Measurements from ENCODE around the gene PARN. TPM values are rescaled to one million over a fixed set of nuclear protein-coding genes. Genes with fewer than 3 reads are reported as not detected.

Gene PARN
- total RNA-seq, 1 experiment from 2014 or later, result 42.5 TPM

GRCh38 chr16:14672403-14672971 lies 42.4 kb upstream of the PARN start (continued):
- TF ChIP-seq JUND (IDR thresholded peaks at IDR 0.05), result no peak
- no peak for TF ChIP-seq MAX (IDR thresholded peaks at IDR 0.05)

- Histone ChIP-seq H3K9me2 (ENCODE audit: insufficient read depth) (no peaks in the 10 kb centered on the region), H2AFZ (ENCODE audit: low read depth, low read length, poor library complexity, severe bottlenecking) (no peak overlapping the region), H3K27me3 (ENCODE audit: insufficient read depth, low read length) (no peaks in the 10 kb centered on the region), H3K4me2 (ENCODE audit: low read length) (no peak overlapping the region), H3K36me3 (ENCODE audit: control insufficient read depth in 1 of 2, insufficient read depth in 2 of 2, low read length in 2 of 2) (peaks cover 11 to 19% of the 10 kb centered on the region in 2 experiments), H3K9ac (ENCODE audit: low read length) (no peak overlapping the region), H3K27ac (ENCODE audit: low read depth, low read length) (no peak overlapping the region), H3K79me2 (ENCODE audit: insufficient read depth, low read length) (no peaks in the 10 kb centered on the region), H3K4me1 (ENCODE audit: control insufficient read depth in 1 of 2, insufficient read depth in 2 of 2, low read length in 2 of 2) (no peaks in the 10 kb centered on the region), H3K4me3 (replicated peaks in 1 of 2; ENCODE audit: low read depth in 1 of 2, low read length in 2 of 2) (no peak overlapping the region), H4K20me1 (ENCODE audit: insufficient read depth) (no peaks in the 10 kb centered on the region), H3K9me3 (ENCODE audit: control insufficient read depth in 1 of 2, insufficient read depth in 1 of 2, low read depth in 1 of 2, low read length in 2 of 2) (no peaks in the 10 kb centered on the region)
- ChIA-PET CTCF (no interaction called here), POLR2A (no interaction called here), RAD21 (ENCODE audit: low non-redundant PET in 1 of 2, low total read pairs in 2 of 2, uncharacterized antibody in 2 of 2, unreplicated experiment in 2 of 2) (no interaction called here)
- no peak for DNase-seq (ENCODE audit: low read depth, low spot score)
- no peak for TF ChIP-seq MAX (IDR thresholded peaks at IDR 0.05)
- intact Hi-C loops (cut with micrococcal nuclease), result no loop called here
- peak; percentile 52 for ATAC-seq
- BruUV-seq (replicated peaks), result no TSS peak
These were observed 39.7 kb upstream of the PARN start for GRCh38 chr16:14669776-14670175.

GRCh38 chr16:14668556-14669223 lies 38.6 kb upstream of the PARN start:
- no peak for ATAC-seq
- Histone ChIP-seq H3K4me3 (replicated peaks in 1 of 2; ENCODE audit: low read depth in 1 of 2, low read length in 2 of 2) (no peak overlapping the region), H3K27me3 (ENCODE audit: insufficient read depth, low read length) (no peaks in the 10 kb centered on the region), H3K27ac (ENCODE audit: low read depth, low read length) (no peak overlapping the region), H3K79me2 (ENCODE audit: insufficient read depth, low read length) (no peaks in the 10 kb centered on the region), H3K4me1 (ENCODE audit: control insufficient read depth in 1 of 2, insufficient read depth in 2 of 2, low read length in 2 of 2) (no peaks in the 10 kb centered on the region), H3K36me3 (ENCODE audit: control insufficient read depth in 1 of 2, insufficient read depth in 2 of 2, low read length in 2 of 2) (peaks cover 21 to 25% of the 10 kb centered on the region in 2 experiments), H2AFZ (ENCODE audit: low read depth, low read length, poor library complexity, severe bottlenecking) (no peak overlapping the region), H3K4me2 (ENCODE audit: low read length) (no peak overlapping the region), H3K9me2 (ENCODE audit: insufficient read depth) (no peaks in the 10 kb centered on the region), H4K20me1 (ENCODE audit: insufficient read depth) (no peaks in the 10 kb centered on the region), H3K9me3 (ENCODE audit: control insufficient read depth in 1 of 2, insufficient read depth in 1 of 2, low read depth in 1 of 2, low read length in 2 of 2) (no peaks in the 10 kb centered on the region), H3K9ac (ENCODE audit: low read length) (no peak overlapping the region)
- CTCF ChIA-PET, result no interaction called here
- TF ChIP-seq SRF (IDR thresholded peaks at IDR 0.05; ENCODE audit: low read depth), result no peak
- RAD21 ChIA-PET (ENCODE audit: low non-redundant PET in 1 of 2, low total read pairs in 2 of 2, uncharacterized antibody in 2 of 2, unreplicated experiment in 2 of 2), result no interaction called here
- BruUV-seq (replicated peaks), result TSS peak; percentile 10
- no peak for DNase-seq (ENCODE audit: low read depth, low spot score)
- POLR2A ChIA-PET, result no interaction called here
- intact Hi-C loops (cut with micrococcal nuclease), result no loop called here
